Measurements from ENCODE around the gene SEZ6L2.
A peak's percentile ranks its signal among the peaks of the same experiment; 100 is the strongest.
"Not testable (repeated sequence)": the region's sequence is repeated elsewhere in the genome, so short reads cannot be mapped to it uniquely, and the experiment has no call there.

SEZ6L2 gene

DNA sequence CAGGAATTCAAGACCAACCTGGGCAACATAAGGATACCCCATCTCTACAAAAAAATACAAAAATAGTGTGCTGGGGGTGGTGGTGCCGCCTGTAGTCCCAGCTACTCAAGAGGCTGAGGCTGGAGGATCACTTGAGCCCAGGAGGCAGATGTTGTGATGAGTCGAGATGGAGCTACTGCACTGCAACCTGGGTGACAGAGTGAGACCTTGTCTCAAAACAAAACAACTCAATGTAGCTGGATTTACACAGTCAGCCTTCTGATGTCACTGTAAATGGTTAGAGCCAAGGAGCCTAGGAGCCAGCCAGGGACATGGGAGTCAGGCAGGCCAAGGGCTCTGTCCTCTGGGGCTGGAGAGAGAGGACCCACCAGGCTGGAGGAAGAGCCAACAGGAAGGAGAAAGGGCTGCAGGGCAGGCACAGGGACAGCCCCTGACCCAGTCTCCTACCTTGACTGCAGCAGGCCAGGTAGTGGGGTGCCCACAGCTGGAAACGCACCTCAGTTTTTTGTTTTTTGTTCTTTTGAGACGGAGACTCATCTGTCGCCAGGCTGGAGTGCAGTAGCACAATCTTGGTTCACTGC is 44.7 kb downstream of the SEZ6L2 start:
- no peak for DNase-seq (ENCODE audit: low spot score)

DNA sequence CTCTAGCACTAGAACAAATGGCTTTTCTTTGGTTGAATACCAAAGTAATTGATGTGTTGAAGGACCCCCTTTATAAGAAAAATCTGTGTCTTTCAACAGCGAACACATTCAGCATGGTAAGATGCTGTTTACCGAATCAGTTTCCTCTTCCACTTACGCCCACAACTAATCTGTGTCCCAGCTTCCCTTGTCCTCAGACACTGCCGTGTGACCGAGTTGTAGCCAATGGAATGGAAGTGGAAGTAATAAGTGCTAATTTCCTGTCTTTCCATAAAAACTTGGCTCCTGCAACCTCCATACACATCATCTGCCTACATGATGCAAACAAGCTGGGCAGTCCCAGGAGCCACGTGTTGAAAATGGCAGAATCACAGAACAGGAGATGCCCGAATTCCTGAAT is 46.7 kb downstream of the SEZ6L2 start:
- no peak for DNase-seq (ENCODE audit: low spot score)

DNA sequence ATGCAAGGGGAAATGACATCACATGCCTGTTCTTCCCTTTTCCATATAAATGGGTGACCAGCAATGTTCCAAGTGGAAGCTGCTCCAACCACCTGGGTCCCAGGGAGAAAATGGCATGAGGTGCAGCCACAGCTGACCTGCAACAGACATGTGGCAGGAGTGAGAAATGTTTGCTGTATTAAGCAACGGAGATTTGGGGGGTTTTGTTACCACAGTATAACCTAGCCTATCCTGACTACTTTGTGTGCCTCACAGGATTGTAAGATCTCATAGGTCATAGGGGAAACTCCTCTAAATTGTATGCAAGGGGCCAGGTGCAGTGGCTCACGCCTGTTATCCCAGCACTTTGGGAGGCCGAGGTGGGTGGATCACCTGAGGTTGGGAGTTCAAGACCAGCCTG is 48.4 kb downstream of the SEZ6L2 start:
- DNase-seq (ENCODE audit: low spot score): no peak

DNA sequence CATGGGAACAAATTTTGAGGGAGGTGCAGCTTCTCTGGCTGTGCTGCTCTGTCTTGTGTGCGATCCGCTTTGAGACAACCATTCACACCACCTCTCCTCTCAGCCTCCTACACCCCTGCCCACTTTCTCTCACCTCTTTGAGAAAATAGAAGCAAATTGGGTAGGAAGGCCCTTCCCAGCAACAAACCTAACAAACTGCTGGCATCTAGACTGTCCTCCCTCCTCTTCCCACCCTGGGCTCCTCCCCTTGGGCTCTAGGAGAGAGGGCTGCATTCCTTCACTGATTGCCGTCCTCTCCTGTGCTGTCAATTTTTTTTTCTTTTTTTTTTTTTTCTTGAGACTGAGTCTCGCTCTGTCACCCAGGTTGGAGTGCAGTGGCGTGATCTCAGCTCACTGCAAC is 49.8 kb downstream of the SEZ6L2 start:
- no peak for DNase-seq (ENCODE audit: low spot score)

DNA sequence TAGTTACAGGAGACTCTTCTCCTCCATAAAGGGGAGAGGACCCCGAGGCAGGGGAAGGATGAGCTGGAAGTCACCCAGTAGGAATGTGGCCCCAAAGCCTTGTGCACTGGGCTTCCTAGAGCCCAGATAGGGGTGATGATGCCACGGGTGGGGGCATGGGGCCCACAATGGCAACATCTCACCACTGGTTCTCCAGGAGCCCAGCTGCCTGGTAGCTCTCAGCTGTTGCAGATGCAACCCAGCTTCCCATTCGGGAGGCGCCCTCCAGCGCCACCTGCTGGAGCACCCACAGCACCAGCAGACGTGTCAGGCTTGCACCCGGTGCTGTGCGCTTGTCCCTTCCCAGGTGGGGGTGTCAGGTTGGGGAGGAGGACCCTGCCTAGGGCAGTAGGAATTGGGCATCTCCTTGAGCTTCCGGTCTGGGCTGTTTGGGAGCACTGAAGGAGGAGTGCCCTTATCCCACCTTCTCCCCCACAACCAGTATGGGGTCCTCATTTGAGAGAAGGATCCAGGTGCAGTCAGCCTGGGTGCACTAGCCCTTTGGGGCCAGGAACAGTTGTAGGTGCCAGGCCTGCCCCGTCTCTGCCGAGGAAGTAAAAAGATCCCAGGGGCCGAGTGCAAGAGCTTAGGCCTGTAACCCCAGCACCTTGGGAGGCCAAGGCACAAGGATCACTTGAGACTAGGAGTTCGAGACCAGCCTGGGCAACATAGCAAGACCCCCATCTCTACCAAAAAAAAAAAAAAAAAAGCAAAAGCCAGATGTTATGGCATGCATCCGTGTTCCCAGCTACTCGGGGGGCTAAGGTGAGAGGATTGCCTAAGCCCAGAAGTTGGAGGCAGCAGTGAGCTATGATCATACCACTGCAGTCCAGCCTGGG is 50.7 kb downstream of the SEZ6L2 start:
- DNase-seq (ENCODE audit: low spot score): peak; percentile 82

DNA sequence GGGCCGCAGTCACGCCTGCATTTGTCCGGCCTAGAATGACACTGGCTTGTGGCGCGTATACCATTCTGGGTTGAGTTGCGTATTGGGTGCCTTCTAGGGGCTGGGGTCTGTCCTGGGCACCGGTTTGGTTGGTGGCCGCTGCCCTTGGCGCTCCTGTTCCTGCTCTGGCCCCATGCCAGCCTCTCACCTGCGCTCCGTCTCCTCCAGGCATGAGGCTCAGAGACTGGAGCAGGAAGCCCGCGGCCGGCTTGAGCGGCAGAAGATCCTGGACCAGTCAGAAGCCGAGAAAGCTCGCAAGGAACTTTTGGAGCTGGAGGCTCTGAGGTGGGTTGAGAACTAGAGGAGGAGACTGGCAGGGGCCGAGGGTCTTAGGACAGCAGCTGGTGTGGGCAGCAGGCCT is 53.7 kb downstream of the SEZ6L2 start:
- DNase-seq (ENCODE audit: low spot score): no peak

DNA sequence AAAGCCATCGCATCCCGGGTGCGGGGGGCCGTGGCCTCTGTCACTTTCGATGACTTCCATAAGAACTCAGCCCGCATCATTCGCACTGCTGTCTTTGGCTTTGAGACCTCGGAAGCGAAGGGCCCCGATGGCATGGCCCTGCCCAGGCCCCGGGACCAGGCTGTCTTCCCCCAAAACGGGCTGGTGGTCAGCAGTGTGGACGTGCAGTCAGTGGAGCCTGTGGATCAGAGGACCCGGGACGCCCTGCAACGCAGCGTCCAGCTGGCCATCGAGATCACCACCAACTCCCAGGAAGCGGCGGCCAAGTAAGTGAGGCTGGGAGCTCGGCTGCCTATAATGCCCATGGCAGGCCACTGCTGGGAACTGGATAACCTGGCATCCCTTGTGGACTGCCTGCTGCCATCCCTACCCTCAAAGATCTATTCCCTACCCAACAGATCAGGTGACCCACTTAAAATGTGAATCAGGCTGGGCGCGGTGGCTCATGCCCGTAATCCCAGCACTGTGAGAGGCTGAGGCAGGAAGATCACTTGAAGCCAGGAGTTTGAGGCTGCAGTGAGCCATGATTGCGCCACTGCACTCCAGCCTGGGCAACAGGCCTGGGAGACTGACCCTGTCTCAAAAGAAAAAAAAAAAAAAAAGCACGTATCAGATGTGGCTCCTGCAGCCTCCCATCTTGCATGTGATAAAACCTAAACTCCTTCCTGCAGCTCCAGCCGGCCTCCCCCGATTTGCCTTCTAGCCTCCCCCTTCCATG is 54.6 kb downstream of the SEZ6L2 start:
- no peak for DNase-seq (ENCODE audit: low spot score)

DNA sequence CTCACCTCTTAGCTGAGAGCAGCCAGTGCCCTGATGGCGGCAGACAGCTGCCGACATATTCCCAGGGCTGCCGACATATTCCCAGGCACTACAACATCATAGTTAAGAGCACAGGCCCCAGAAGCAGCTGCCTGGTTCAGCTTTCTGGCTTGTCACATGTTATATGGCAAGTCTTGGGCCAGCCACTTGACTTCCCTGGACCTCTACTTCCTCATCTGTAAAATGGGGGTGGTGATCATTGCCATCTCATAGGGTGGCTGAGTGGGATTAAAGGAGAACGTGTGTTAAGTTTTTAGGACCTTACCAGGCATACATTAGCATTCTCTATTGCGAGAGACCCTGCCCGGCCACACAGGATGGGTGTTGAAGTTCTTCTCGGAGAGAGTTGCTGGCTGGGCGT is 55.4 kb downstream of the SEZ6L2 start:
- DNase-seq (ENCODE audit: low spot score): no peak

DNA sequence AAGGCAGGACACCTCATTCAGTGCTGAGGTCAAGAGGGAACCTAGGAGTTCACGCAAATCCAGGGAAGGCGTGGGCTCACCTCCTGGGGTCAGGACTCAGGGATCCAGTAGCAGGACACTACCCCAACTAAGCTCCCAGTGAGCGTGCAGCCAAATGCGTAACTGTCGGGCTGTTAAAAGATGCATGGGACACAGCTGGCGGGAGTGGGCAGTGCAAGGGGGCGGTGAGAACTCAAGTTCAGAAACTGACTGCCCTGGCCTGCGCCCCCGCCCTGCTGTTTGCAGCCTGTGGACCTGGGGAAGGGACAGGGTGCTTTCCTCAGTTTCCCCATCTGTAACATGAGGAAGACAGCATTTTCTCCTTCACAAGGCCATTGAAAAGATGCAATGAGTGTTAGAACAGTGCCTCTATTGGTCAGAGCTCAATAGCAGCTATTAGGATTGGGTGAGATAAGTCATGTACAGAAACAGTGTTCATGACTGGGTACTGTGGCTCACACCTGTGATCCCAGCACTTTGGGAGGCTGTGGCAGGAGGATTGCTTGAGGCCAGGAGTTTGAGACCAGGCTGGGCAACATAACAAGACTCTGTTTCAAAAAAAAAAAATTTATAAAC is 56.5 kb downstream of the SEZ6L2 start:
- DNase-seq (ENCODE audit: low spot score): no peak

DNA sequence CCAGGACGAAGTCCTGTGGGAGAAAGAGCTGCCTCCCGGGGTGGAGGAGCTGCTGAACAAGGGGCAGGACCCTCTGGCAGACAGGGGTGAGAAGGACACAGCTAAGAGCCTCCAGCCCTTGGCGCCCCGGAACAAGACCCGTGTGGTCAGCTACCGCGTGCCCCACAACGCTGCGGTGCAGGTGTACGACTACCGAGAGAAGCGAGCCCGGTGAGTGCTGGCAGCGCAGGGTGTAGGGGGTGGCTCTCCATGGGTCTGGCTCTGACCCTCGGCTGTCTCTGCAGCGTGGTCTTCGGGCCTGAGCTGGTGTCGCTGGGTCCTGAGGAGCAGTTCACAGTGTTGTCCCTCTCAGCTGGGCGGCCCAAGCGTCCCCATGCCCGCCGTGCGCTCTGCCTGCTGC is 57.7 kb downstream of the SEZ6L2 start:
- no peak for DNase-seq (ENCODE audit: low spot score)

DNA sequence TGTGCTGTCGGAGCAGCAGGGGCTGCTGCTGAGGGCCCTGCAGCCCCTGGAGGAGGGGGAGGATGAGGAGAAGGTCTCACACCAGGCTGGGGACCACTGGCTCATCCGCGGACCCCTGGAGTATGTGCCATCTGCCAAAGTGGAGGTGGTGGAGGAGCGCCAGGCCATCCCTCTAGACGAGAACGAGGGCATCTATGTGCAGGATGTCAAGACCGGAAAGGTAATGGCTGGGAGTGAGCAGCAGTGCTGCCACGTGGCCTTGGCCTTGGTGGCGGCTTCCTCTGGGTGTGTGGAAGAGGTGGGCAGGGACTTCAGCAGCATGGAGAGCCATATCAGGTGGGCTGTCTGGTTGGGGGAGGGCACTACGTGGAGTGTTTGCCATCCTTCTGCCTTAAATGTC is 59.1 kb downstream of the SEZ6L2 start:
- no peak for DNase-seq (ENCODE audit: low spot score)

DNA sequence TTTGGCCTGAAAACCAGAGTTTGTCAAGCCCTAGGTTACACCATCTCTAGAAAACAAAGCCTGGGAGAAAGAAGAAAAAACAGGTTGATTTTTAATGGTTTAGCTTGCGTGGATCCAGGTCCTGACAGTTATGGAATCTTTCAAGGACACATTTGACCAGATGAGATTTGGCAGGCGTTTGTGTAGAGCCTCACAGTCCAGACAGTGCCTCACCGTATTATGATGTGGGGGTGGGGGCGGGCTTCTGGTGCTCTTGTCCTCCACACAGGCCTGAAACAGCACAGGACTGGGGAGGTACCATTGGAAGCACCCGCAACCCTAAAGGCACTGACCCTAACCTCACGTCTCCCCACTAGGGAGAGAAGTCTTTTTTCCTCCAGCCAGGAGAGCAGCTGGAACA is 59.5 kb downstream of the SEZ6L2 start:
- DNase-seq (ENCODE audit: low spot score): no peak

DNA sequence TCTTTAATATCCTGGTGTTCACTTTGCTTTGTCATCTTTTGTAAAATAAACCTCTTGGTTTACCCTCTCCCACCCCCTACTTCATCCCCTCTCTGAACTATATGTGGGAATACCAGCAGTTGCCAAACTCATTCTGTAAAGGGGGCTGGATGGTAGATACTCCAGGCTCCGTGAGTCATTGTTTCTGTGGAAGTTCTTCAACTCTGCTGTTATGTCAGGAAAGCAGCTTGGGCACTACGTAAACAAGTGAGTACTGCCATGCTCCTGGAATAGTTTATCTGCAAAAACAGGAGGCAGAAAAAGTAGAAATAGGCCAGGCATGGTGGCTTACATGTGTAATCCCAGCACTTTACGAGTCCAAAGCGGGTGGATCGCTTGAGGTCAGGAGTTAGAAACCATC is 61.5 kb downstream of the SEZ6L2 start:
- DNase-seq (ENCODE audit: low spot score): no peak

DNA sequence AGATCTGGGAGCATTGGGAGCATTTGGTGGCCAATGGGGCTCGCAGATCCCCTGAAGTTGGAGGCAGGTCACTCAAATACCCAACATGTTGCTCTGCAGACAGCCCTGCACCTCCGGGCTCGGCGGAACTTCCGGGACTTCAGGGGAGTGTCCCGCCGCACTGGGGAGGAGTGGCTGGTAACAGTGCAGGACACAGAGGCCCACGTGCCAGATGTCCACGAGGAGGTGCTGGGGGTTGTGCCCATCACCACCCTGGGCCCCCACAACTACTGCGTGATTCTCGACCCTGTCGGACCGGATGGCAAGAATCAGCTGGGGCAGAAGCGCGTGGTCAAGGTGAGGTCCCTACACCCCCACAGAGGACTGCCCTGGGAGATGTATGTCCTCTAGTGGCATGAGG is 62.7 kb downstream of the SEZ6L2 start:
- DNase-seq (ENCODE audit: low spot score): no peak

DNA sequence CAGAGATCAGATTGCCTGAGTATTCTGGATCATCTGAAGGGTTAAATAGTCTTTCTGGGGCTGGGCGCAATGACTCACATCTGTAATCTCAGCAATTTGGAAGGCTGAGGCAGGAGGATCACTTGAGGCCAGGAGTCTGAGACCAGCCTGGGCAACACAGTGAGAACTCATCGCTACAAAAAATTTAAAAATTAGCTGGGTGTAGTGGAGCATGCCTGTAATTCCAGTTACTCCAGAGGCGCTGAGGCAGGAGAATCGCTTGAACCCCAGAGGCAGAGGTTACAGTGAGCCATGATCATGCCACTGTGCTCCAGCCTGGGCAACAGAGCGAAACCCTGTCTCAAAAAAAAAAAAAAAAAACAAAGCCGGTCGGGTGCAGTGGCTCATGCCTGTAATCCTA is 63.4 kb downstream of the SEZ6L2 start:
- no peak for DNase-seq (ENCODE audit: low spot score)

DNA sequence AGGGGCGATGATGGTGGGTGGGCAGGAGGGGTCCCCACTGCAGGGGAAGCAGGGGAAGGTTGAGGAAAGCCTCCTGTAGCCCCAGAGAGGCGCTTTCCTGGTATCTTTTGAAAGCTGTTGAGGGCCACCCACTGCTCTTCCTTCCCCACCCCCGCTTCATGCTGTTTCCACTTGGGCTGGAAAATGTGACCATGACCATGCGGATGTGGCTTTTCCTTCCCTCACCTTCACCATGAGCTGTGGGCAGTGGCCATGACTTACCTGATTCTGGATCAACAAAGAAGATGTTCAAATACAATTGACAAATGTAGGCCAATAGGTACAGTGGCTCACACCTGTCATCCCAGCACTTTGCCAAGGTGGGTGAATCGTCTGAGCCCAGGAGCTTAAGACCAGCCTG is 65.3 kb downstream of the SEZ6L2 start:
- DNase-seq (ENCODE audit: low spot score): no peak

DNA sequence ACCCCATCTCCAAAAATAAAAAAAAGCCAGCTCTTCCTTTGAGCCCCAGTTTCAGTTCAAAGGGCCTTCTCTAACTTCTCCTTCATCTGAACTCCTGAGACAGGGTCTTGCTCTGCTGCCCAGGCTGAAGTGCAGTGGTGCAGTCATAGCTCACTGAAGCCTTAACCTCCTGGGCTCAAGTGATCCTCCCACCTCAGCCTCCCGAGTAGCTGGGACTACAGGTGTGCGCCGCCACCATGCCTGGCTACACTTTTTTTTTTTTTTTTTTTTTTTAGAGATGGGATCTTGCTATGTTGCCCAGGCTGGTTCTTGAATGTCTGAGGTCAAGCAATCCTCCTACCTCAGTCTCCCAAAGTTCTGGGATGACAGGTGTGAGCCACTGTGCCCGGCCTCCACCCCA is 66.1 kb downstream of the SEZ6L2 start:
- DNase-seq (ENCODE audit: low spot score): not testable (repeated sequence)

DNA sequence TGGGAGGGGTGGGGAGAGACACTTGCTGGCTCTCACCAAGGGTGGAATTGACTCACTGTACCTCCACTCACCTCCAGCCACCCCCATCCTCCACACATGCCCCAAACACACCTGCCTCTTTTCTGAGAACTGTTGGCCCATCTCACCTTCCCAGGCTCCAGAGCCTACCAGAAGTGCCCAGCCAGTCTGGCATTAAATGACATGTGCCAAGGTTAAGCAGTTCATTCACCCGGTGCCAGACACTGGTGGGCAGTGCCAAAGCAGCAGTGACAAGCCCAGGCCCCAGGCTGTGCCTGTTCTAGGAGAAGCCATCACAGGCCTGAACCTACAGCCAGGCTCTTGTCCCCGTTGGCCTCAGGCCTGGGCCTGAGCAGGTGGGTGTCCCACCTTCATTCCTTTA is 67.9 kb downstream of the SEZ6L2 start:
- DNase-seq (ENCODE audit: low spot score): no peak

DNA sequence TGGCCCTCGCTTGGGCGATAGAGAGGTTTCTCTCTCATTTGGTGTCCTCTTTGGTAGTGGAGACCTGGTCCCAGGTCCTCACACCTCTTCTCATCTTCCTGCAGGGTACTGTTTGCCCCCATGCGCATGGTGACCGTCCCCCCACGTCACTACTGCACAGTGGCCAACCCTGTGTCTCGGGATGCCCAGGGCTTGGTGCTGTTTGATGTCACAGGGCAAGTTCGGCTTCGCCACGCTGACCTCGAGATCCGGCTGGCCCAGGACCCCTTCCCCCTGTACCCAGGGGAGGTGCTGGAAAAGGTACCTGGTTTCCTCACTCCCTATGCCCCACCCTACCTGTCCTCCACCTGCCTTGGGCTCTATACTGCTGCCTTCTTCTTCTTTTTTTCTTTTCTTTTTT is 68.6 kb downstream of the SEZ6L2 start:
- DNase-seq (ENCODE audit: low spot score): no peak

DNA sequence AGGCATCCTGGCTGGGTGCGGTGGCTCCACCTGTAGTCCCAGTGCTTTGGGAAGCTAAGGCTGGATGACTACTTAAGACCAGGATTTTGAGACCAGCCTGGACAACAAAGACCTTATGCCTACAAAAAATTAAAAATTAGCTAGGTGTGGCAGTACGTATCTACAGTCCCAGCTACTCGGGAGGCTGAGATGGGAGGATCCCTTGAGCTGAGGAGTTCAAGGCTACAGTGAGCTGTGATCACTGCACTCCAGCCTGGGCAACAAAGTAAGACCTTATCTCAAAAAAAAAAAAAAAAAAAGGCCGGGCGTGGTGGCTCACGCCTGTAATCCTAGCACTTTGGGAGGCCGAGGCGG is 73.0 kb downstream of the SEZ6L2 start:
- no peak for DNase-seq (ENCODE audit: low spot score)

DNA sequence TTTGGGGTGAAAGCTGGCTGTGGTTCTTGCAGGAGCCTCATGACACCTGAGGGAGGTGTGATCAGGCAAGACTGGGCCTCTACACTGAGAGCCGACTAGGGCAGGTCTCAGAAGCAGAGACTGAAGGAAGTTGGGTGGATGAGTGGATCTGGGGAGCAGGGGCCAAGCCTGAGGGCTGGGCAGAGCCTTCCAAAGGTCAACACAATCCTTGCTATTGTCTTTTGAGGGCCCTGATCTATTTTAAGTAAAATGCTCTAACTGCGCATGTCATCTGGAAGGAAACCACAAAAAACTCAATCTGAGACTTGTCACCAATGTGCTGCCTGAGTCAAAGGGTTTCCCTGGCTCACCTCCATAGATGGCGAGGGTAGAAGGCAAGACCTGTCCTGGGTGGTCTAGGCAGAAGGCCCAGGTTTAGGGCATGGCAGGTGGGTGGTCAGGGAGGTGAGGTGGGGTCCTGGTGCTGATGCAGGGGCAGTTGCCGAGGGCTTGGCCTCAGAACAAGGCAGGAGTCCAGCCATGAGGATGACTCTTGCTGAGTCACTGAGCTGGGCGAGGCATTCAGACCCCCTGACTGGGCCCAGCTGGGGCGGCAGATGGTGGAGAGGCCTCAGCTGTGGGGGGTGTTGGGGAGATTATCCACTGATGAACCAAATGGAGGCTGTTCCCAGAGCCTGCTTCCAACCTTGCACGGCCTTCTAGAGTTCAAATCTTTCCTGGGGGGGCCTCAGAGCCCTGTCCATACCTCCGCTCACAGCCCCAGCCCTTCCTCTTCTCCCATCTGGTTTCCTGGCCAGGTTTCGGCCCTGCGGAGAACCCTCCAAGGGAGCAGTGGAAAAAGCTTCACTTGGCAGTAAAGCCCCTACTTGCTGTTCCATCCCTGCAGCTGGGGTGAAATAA is 74.0 kb downstream of the SEZ6L2 start:
- peak; percentile 61 for DNase-seq (ENCODE audit: low spot score)

Data from CD4-positive, alpha-beta T cell treated with Interleukin-2 at 100 ng/mL for 4 hours (primary cell).